Stromal cell of bone marrow (primary cell): ENCODE data around the gene CCNG2.

ENCODE experiments used
- DNase-seq: peaks from one replicate; pipeline ENCODE4 v3.0.0-alpha.2; 2012; ENCODE audit warnings: low read depth

The CCNG2 gene

DNA sequence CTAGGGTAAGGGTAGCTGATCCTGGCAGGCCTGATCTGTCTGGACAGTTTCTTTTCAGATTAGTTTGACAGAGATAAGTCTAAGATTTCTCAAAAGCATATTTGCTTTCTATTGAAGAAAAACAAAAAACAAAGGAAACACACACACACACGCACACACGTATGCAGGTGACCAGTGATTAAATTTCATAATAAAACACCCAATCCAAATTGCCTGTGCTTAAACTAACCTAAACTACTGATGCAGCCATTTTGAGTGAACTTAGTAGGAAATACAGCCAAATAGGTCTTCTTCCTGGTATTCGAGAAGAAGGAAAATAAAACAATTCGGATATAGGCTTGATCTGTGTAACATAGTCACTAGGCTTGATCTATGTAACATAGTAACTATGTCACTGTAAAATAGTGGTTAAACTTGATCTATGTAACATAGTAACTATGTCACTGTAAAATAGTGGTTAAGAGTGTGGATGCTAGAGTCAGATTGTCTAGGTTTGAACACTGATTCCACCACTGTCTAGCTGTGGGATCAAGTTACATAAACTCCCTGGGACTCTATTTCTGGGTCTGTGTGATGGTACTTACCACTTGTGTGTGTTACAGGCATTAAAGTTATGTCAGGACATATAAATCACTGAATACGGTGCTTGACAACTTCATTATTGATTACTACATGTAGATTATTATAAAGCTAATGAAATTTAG is 9.8 kb upstream of the CCNG2 start:
- DNase-seq: no peak

DNA sequence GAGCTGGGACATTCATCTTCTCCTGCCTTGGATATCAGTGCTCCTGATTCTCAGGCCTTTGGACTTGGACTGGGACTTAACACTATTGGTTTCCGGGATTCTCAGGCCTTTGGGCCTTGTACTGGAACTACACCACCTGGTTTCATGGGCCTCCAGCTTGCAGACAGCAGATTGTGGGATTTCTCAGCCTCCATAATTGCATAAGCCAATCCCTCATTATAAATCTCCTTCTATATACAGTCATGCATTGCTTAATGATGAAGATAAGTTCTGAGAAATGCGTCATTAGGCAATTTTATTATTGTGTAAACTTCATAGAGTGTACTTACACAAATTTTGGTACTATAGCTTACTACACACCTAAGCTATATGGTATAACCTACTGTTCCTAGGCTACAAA is 8.9 kb upstream of the CCNG2 start:
- no peak for DNase-seq

DNA sequence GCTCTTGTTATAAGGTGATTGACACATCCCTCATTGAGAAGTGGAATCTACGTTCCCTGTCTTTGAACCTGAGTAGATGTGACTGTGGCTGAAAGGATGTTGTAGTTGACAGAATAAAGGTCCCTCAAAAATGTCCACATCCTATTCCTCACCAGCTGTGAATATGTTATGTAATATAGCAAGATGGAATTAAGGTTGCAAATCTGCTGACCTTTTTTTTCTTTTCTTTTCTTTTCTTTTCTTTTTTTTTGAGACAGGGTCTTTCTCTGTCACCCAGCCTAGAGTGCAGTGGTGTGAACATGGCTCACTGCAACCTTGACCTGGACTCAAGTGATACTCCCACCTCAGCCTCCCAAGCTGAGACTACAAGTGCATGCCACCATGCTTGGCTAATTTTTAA is 7.2 kb upstream of the CCNG2 start:
- no peak for DNase-seq

DNA sequence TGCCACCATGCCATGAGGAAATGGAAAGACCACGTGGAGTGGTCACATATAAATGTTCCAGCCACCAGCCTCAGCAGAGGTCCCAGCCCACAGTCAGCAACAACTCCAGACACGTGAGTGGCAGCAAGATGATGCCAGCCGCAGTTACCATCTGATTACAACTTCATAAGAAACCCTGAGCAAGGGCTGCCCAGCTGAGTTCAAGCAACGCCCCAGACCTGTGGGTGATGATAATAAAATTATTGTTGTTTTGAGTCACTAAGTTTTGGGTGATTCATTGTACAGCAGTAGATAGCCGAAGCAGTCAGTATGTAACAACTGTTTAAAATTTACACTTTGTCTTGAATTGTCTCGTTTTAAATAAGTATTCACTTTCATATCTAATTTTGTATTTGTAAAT is 5.8 kb upstream of the CCNG2 start:
- no peak for DNase-seq

DNA sequence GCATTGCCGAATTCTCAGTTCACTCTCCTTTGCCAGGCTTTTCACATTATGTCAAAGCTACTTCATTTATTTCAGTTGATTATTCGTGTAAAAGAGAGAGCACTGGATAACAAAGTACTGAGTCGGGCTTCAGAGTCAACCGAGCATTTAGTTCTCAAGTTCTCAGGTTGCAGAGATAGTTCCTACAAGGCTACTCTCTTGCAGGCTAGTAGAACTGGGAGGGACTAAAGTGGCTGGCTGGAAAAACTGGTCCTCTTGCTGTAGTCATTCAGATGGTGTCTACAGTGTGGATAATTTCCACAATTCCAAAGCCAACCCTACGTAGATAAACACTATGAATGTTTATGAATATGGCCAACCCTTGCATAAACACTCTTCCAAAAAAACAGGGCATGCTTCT is 4.6 kb upstream of the CCNG2 start:
- DNase-seq: no peak

DNA sequence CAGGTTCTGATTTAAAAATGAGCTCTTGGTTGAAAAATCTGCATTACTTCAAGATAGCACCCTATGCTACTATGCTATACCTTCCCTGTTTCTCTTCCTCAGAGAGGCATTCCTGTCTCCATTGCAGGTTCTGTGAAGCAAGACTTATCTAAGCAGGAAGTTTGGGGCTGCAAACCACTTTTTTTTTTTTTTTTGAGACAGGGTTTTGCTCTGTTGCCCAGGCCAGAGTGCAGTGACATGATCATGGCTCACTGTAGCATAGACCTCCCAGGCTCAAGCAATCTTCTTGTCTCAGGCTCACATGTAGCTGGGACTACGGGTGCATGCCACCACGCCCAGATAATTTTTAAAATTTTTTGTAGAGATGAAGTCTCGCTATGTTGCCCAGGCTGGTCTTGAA is 4.0 kb upstream of the CCNG2 start:
- DNase-seq: no peak

DNA sequence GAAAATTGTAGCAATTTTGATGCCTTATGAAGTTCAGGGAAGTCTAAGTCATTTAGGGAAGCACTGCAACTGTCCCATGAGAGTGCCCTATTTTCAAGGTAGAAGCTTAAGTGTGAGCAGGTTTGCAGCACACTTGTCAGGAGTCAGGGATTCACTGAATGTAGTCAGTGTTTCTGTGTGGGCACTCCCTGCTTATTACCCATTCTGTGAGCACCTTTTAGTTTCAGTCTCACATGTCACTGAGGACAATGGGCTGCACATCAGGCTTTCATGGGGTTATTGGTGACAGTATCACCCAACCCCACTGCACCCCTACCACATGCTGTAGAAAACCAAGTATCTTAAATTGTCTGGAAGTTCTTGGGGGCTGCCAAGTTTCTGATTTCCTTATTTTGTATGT is 2.9 kb upstream of the CCNG2 start:
- no peak for DNase-seq

DNA sequence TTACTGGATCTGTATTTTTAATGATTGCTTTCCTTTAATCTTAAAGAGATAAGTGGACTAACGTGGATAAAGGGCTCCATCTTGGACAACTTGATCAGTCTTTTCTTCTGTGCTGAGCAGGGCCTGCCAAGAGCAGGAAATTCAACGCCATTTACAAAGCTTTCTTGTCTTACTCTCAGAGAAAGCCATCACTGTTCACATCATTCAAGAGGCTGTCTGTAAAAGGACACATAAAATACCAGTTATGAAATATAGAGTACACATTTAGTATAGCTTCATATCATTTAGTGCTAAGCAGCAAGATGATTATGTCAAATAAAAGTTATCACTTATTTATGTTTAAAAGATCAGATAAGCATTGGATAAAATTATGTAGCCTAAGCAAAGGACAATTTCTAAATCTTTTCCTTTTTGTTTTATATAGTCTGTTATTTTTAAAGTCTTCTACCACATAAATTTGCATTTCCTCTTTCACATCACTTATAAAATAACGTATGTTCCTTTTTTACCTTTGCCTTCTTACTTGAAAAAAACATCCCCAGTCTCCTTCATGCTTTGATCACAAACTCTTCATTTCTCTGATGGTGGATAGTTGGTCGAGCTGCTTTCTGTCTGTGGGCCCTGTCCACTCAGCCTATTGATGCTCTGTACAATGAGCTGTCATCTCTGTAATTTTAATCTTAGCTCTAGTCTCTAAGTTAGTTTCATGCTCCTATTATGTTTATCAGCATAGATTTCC is 2.1 kb upstream of the CCNG2 start:
- no peak for DNase-seq

DNA sequence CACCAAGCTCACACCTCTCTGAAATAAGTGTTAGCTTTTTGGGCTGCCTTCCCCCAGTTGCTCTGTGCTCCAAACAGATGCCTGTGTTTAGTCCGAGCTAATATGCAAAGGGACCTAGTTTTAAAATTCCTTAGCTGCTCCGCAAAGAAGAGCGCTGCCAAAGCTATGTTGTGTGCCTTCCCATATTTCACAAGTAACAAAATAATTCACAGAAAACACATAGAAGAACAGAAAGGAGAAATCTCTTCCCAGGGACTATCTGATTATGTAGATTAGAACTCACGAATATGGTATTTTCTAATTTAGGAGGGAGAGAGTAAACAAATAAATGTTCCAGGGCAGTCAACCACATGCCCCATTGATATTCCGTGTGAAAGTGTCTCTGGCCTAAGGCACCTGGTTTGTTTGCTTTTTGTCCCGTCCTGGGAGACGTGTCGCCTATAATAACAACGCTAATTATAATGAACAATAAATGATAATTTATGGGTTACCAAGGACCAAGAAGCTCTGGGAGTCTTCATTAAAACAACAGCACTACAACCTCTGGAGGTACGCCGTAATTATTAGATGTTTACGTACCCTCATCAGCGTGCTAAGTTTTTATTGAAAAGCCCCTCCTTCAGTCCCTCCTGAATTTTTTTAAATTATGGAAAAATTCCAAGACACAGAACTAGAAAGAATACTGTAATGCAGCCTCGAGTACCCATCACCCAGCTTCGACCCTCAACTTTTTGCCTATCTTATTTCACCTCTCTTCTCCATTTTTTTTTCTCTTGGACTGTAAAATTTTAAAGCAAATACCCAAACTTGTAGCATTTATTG is 1.2 kb upstream of the CCNG2 start:
- DNase-seq: no peak

DNA sequence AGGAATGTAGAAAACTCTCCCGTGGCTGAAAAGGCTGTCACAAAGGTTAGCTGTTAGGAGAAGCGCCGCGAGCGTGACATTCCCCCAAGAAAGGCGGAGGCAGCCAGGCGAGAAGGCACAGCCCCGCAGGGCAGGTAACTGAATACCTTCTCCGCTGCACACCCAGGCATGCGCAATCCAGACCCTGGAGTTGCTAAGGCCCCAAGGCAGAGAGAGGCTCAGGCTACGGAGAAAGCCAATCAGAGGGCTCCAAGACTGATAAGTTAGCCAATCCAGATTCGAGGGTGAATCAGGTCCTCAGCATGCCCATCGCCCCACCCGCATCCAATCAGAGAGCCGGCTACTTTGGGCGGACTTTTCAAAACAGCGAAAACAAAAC is 485 bp upstream of the CCNG2 start:
- peak; percentile 99 for DNase-seq

DNA sequence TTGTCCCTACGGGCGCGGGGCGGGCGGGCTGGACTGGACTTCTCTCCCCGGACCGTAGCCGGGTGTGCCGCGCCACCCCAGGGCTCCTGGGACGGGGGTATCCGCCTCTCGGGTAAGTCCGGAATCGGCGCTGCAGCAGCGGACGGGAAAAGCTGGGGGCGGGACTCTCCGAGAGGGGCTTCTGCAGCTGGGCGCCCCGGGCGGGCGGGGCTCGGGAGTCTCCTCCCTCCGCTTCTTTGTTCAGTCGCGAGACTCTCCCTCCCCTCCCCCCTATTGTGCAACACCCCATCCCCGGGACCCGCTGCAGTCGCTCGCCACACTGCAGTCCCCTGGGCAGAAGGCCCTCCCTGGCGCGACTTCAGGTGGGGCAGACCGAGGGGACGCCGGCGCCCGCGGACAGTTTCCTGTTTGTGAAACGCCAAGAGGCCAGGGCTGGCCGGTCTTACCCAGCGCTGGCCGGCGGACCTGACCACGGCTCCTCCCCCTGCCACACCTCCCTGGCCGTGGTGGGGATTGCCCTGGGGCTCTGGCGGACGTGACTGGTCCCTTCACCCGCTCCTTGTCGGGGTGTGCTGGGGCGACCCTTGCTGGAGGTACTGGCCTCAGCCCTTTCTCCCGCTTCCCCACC is 966 bp downstream of the CCNG2 start:
- peak; percentile 73 for DNase-seq

DNA sequence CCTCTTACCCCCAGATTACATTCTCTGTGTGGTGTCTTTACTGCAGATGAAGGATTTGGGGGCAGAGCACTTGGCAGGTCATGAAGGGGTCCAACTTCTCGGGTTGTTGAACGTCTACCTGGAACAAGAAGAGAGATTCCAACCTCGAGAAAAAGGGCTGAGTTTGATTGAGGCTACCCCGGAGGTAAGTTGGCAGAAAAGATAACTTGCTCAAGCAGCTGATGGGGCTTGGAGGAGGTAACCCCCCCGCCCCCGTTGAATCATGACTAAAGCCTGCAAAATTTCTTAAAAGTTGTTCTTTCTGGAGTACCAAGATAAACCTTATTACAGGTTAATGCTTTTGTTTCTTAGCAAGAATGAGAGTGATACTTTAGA is 1.5 kb downstream of the CCNG2 start:
- no peak for DNase-seq

DNA sequence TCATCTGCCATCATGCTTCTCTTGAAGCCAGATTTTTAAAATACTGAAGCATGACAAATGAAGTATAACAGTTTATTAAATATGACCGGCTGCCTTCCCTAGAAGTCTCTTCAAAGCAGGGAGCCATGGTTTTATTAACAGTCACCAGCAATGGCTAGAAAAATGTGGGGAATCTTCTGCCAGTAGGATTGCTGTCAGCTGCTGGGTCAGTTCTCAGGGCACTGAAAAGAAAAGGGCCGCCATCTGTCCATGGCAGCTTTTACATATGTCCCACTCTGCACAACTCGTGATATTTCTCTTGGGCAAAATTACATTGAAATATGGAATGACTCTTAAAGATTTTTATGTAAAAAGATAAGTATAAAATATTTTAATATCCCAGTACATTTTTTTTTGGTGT is 2.8 kb downstream of the CCNG2 start:
- DNase-seq: no peak

DNA sequence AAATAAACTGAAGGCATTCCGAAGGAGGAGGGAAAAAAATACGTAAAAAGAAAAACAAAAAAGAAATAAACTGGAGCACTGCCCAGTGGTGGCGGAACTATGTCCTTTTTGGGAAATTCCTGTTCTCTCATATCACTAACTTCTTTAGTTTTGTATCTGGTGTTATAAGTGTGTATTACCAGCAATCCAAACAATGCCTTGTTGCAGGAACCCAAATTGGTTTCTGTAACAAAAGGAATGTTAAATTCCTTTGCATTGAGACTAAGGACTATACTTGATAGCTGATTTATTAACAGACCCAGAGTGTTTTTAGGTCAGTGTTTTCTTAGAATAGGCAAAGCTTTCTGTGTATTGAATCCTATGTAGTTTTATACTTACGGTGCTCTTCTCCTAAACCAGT is 6.6 kb downstream of the CCNG2 start:
- no peak for DNase-seq

DNA sequence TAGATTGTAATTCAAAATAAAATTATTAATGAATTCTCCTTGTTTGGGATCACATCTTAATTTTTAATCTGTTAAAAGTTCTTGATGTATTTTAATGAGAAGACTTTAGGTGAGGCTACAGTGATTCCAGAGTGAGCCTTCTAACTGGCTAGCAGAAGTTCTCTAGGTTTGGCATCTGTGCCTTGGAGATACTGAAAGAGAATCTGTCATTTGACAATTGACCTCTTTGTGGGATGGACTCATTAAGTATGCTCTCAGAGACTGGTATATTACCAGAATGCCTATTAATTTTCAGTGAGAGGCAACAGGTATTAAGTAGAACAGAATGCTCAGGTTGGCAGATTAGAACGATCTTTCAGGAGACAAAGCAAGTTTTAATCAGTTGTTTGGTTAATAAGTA is 10.2 kb downstream of the CCNG2 start:
- no peak for DNase-seq

DNA sequence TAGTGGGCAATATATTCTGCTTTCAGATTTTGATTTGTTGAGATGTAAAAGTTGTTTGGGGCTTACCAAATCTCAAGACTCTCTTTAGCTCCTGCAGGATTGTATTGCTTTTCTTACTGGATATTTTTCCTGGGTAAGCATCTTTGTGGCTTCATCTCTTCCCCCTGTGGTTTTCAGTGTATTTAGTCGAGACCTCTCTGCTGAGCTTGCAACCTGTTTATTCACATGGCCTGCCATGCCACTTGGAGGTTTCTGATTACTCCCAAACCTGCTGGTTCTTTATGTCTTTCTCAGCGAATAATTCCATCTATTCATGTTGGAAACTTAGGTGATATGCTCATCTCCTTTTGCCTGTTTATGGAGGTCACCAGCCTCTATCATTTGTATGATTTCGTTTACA is 10.9 kb downstream of the CCNG2 start:
- no peak for DNase-seq

DNA sequence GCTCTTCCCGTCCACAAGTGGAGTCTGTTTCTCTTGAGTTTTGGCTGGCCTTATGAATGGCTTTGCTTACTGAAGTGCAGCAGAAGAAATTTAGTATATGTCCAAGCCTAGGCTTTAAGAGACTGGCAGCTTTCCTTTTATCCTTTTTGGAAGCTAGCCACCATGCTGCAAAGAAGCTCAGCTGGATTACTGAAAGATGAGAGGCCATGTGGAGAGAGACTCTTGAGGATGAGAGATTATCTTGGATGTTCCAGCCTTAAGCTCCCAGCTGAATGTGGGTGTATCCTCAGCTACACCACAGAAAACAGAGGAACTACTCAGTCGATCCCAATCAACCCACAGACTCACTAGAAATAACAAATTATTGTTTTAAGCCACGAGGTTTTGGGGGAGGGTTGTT is 12.5 kb downstream of the CCNG2 start:
- no peak for DNase-seq

DNA sequence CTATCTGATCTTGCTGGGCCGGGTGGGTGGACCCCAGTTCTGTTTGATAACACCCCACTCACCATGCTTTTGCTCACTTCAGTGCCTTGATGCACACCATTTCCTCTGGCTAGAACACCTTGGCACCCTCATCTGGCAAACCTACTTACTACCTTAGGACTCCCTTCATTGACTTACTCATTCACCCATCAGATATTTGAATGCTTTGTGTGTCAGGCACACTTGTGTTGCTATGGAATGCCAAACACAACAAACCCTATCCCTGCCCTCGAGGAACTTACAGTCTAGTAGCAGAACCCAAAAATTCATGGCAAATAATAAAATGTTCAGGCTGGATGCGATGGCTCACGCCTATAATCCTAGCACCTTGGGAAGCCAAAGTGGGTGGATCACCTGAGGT is 13.9 kb downstream of the CCNG2 start:
- no peak for DNase-seq

DNA sequence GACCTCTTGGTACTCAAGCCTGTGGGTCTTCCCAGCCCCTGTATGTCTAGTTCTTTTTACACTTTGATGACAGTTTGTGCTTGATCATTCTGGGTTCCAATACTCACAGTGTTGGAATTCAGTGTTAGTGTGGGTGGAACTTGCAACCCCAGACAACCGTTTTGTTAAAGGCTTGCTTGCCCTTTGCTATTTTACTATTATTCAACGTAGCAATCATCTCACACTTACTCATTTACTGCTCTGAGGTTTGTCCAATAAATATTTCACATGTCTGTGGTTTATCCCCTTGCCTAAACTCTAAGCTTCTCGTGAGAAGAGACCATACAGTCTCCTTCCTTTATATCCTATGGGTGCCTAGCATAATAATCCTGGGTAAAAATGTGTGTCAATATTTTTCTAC is 15.3 kb downstream of the CCNG2 start:
- DNase-seq: peak; percentile 86

DNA sequence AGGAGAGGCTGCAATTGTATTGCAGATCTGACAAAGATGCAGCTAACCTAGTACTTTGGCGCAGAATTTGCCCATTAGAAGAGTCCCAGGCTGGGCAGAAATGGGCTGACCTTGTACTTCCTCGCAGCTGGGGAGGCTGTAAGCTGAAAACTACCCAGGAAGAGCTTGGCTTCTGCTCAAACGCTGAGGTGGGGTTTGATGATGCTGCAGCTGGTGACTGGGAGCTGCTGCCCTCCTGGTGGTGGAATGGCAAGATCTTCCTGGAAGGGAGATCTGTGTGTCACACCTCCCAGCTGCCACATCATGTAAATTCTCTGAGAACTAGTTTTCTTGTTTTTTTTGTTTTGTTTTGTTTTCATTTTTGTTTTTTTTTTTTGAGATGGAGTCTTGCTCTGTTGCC is 17.4 kb downstream of the CCNG2 start:
- no peak for DNase-seq

DNA sequence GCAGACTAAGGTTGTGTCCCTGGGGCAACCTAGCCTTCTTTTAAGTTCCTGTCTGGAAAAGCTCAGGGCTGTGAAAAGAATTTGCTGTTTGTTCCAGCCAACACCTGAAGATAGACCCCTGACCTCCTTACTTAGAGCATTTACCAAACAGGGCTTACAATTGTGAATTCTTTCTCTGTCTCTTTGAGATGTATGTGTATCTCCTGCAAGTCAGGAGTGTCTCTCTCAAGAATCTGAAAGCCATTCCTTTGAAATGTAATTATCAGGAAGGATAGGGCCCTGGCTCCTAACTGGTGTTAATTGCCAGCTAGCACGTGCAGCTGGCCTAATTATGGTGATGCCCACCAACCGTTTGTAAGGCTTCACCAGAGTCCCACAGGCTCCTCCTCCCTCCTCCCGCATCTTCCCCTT is 18.2 kb downstream of the CCNG2 start:
- no peak for DNase-seq

DNA sequence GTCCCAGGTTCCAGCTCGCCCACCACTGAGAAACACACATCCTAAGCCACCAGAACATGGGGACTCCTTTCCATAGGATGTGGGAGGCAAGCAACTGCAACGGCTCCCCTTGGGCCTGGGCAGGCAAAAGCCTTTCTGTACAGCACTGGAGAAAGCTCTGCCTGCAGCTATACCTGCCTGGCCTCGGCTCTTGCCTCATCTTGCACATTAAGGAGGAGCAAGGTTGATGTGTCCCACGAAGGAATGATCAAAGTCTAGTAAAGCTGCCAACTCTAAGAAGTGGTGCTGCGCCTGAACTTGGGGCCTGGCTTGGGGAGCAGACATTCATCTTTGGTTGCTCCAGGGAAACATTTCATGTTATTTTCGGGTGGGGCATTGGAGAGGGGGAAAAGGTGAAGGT is 19.6 kb downstream of the CCNG2 start:
- DNase-seq: no peak

DNA sequence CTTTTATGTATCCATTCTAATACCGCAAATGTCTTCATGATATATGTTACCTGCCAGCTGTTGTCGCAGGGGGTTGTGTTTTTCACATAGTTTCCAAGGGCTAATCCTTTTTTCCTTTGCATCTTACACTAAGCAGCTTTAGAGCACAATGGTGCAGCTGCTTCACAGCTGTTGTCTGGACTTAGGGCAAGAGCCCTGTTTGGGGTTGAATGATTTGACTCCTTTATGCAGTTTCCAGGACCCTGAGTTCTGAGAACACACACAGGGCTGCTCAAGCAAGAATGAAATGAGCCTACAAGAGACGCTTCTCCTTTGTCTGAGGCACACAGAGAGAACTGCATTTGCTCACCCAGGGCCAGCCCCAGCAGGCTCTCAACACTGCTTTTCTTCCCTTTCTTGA is 20.2 kb downstream of the CCNG2 start:
- no peak for DNase-seq
